PC-9 (cell line): ENCODE measurements around the gene AFAP1. TPM values are rescaled to one million over a fixed set of nuclear protein-coding genes. Genes with fewer than 3 reads are reported as not detected.

ENCODE experiments used
- BruUV-seq: library from RNA; stranded (reverse); fragments of 400-500 nt; replicated peaks from 2 replicates; lab custom pipeline; 2021; lab: Mats Ljungman, UMichigan
- CTCF ChIA-PET: fragments of 300-600 bp; sonication (Branson Sonifier 250); formaldehyde crosslinking; loops from one replicate; lab custom pipeline; 2022; ENCODE audit warnings: antibody characterized with exemption; lab: Charles Lee
- POLR2A ChIA-PET: fragments of 300-600 bp; sonication (Branson Sonifier 250); formaldehyde crosslinking; loops from one replicate; lab custom pipeline; 2022; ENCODE audit warnings: antibody characterized with exemption; ENCODE audit not compliant: unreplicated experiment; lab: Charles Lee
- DNase-seq, 2 experiments: peaks; one replicate each; pipeline versions ENCODE4 v3.0.0 to v3.0.0-alpha.2; 2015 to 2022; ENCODE audit warnings: mixed read lengths in 1 of 2
- H2AFZ ChIP-seq: fragments of 200-600 bp; sonication (generic); 2 replicates; pipeline ENCODE4 v1.8.1; 2017; ENCODE audit warnings: antibody characterized with exemption
- H3F3A ChIP-seq: fragments of 200-600 bp; sonication (generic); 2 replicates; pipeline ENCODE4 v1.8.1; 2017; ENCODE audit warnings: antibody characterized with exemption, mild to moderate bottlenecking, low read depth; ENCODE audit not compliant: insufficient read depth
- H3K27ac ChIP-seq: fragments of 200-600 bp; sonication (generic); 2 replicates; pipeline ENCODE4 v1.6.1; 2016; ENCODE audit warnings: mixed run types
- H3K27me3 ChIP-seq: fragments of 200-600 bp; sonication (generic); 2 replicates; pipeline ENCODE4 v1.6.1; 2016; ENCODE audit warnings: low read depth, mixed run types; ENCODE audit not compliant: insufficient read depth
- H3K36me3 ChIP-seq: fragments of 200-600 bp; sonication (generic); 2 replicates; pipeline ENCODE4 v1.6.1; 2016; ENCODE audit warnings: low read depth, mixed run types
- H3K4me1 ChIP-seq: fragments of 200-600 bp; sonication (generic); replicated peaks from 2 replicates; pipeline ENCODE4 v1.6.1; 2016; ENCODE audit warnings: mixed run types; ENCODE audit not compliant: insufficient read depth
- H3K4me2 ChIP-seq: fragments of 200-600 bp; sonication (generic); 2 replicates; pipeline ENCODE4 v1.6.1; 2017; ENCODE audit warnings: mixed run types
- H3K4me3 ChIP-seq: fragments of 200-600 bp; sonication (generic); 2 replicates; pipeline ENCODE4 v1.6.1; 2016; ENCODE audit warnings: mixed run types
- H3K79me2 ChIP-seq: fragments of 200-600 bp; sonication (generic); 2 replicates; pipeline ENCODE4 v1.6.1; 2017; ENCODE audit warnings: low read depth, mixed run types
- H3K9me2 ChIP-seq: fragments of 200-600 bp; sonication (generic); 2 replicates; pipeline ENCODE4 v1.8.1; 2017; ENCODE audit warnings: mild to moderate bottlenecking; ENCODE audit not compliant: insufficient read depth
- H3K9me3 ChIP-seq: fragments of 200-600 bp; sonication (generic); 2 replicates; pipeline ENCODE4 v1.8.1; 2016; ENCODE audit warnings: low read depth; ENCODE audit not compliant: insufficient read depth
- H4K20me1 ChIP-seq: fragments of 200-600 bp; sonication (generic); 2 replicates; pipeline ENCODE4 v1.8.1; 2017; ENCODE audit not compliant: insufficient read depth
- EZH2 ChIP-seq: fragments of 200-600 bp; sonication (generic); IDR thresholded peaks from 2 replicates; pipeline ENCODE4 v1.8.0; 2017; ENCODE audit warnings: antibody characterized with exemption, low read depth
- intact Hi-C: fragments of 100-400 bp; cut with micrococcal nuclease; formaldehyde crosslinking; loops from one replicate; pipeline ENCODE4 v1.10.0; 2022; ENCODE audit not compliant: unreplicated experiment
- total RNA-seq: library from RNA; stranded (reverse); gene quantifications from 2 replicates; pipeline ENCODE4 v1.2.3, GENCODE V29; 2021
- TF ChIP-seq, protein P1 (sequence below): fragments of 200-600 bp; sonication (generic); conservative IDR thresholded peaks from 2 replicates; pipeline ENCODE4 v1.6.1; 2017; ENCODE audit warnings: mixed run types, antibody characterized with exemption, mild to moderate bottlenecking, moderate library complexity

AFAP1 gene
- total RNA-seq, 1 experiment from 2014 or later, result 69.6 TPM

DNA sequence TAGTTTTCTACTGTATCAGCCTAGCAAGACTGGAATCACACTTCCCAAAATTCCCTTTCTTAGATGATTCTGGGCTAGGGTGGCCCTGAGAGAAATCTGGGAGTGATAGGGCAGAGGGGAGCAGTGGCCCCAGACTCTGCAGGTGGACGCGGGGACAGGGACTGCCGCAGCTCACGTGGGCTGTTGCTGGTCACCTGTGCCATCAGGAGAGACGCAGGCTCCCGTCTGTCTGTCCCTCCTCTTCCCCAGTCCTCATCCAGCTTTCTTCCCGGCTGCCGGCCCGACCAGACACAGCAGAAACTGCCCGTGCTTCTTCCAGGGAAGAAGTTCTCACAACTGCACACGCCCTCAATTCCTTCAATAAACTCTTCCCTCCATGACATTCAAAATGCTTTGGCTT is 86.4 kb downstream of the AFAP1 start:
- TF ChIP-seq, protein P1, sequence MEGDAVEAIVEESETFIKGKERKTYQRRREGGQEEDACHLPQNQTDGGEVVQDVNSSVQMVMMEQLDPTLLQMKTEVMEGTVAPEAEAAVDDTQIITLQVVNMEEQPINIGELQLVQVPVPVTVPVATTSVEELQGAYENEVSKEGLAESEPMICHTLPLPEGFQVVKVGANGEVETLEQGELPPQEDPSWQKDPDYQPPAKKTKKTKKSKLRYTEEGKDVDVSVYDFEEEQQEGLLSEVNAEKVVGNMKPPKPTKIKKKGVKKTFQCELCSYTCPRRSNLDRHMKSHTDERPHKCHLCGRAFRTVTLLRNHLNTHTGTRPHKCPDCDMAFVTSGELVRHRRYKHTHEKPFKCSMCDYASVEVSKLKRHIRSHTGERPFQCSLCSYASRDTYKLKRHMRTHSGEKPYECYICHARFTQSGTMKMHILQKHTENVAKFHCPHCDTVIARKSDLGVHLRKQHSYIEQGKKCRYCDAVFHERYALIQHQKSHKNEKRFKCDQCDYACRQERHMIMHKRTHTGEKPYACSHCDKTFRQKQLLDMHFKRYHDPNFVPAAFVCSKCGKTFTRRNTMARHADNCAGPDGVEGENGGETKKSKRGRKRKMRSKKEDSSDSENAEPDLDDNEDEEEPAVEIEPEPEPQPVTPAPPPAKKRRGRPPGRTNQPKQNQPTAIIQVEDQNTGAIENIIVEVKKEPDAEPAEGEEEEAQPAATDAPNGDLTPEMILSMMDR, result no peak
- no peak for TF ChIP-seq EZH2
- H3K4me2 ChIP-seq, result no peak overlapping the region
- no peaks in the 10 kb centered on the region for H3K27me3 ChIP-seq
- intact Hi-C loops, result loop anchor here (5.0 kb wide), 1 partner anchor 656 kb away; no protein-coding TSS in a partner anchor
- no peak overlapping the region for H3K27ac ChIP-seq
- 0 out of 2 replicates have a peak, but pooled peaks cover 3% of the 10 kb centered on the region for H3F3A ChIP-seq
- ChIA-PET CTCF (no interaction called here), POLR2A (no interaction called here)
- H3K4me1 ChIP-seq, result no peaks in the 10 kb centered on the region
- H3K9me3 ChIP-seq, result no peaks in the 10 kb centered on the region
- no TSS peak for BruUV-seq
- peaks cover 6% of the 10 kb centered on the region; the same call in 1 of the 2 replicates for H4K20me1 ChIP-seq
- DNase-seq, result no peak
- no peak overlapping the region for H3K4me3 ChIP-seq
- no peaks in the 10 kb centered on the region for H3K9me2 ChIP-seq
- no peak overlapping the region for H2AFZ ChIP-seq
- no peaks in the 10 kb centered on the region; the same call in 1 of the 2 replicates for H3K36me3 ChIP-seq
- peaks cover 31% of the 10 kb centered on the region for H3K79me2 ChIP-seq

DNA sequence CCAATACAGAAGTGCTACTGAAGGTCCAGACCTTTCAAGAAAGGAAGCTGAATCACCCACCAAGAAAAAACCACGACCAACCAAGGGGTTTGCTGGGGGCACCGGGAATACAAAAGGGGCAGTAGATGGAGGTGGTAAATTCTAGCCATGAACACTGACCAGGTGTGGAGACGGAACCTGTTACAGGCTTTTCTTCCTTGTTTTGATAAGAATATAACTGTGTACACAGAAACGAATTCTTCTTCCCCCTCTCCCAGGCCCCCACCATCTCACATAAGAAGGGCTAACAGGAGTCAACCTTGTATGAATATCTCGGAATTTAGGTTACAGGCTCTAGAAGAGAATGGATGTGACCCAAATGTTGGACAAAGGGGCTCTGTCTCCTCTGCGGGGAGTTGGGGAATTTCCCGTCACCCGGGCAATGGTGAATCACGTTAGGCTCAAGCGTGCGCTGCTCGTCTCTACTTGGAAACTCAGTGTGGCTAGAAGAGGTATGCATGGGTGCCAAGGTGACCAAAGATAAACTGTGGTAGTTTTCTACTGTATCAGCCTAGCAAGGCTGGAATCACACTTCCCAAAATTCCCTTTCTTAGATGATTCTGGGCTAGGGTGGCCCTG is 87.0 kb downstream of the AFAP1 start:
- H3K27me3 ChIP-seq, result no peaks in the 10 kb centered on the region
- peak in 1 of 2 experiments; percentile 72 for DNase-seq
- intact Hi-C loops, result loop anchor here (5.0 kb wide), 1 partner anchor 655 kb away; no protein-coding TSS in a partner anchor
- no peak overlapping the region for H3K4me3 ChIP-seq
- no peak overlapping the region for H3K27ac ChIP-seq
- H3K9me3 ChIP-seq, result no peaks in the 10 kb centered on the region
- H3F3A ChIP-seq, result 0 out of 2 replicates have a peak, but pooled peaks cover 3% of the 10 kb centered on the region
- H3K36me3 ChIP-seq, result no peaks in the 10 kb centered on the region; the same call in 1 of the 2 replicates
- POLR2A ChIA-PET, result no interaction called here
- H3K4me1 ChIP-seq, result no peaks in the 10 kb centered on the region
- CTCF ChIA-PET, result no interaction called here
- no TSS peak for BruUV-seq
- peaks cover 26% of the 10 kb centered on the region for H3K79me2 ChIP-seq
- TF ChIP-seq, protein P1, result no peak
- no peak for TF ChIP-seq EZH2
- H3K4me2 ChIP-seq, result no peak overlapping the region
- H2AFZ ChIP-seq, result no peak overlapping the region
- no peaks in the 10 kb centered on the region for H3K9me2 ChIP-seq
- peaks cover under 1% of the 10 kb centered on the region; the same call in 1 of the 2 replicates for H4K20me1 ChIP-seq

DNA sequence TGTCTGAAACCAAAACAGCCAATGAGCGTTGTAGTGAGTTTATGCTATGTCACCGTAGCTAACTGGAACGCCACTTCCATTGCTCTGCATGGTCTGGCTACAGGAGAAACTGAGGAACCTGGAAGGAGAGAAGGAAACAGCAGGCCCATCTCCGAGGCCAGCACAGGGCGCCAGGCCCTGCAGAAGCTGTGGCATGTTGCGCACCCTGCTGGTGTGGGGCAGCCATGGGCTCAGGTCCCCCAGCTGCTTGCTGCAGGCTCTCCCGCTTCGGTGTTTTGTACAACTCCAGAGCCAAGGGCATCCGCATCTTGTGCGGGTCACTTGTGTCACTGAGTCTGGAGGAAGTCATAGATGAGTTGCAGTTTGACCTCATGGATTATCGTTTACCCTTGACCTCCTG is 89.2 kb downstream of the AFAP1 start:
- H3F3A ChIP-seq, result peaks cover 14% of the 10 kb centered on the region; the same call in 1 of the 2 replicates
- no peaks in the 10 kb centered on the region for H3K9me2 ChIP-seq
- CTCF ChIA-PET, result no interaction called here
- 0 out of 2 replicates have a peak, but pooled peaks cover 3% of the 10 kb centered on the region for H3K4me1 ChIP-seq
- H2AFZ ChIP-seq, result no peak overlapping the region
- H3K9me3 ChIP-seq, result no peaks in the 10 kb centered on the region
- TF ChIP-seq, protein P1, result no peak
- no peak for TF ChIP-seq EZH2
- no peaks in the 10 kb centered on the region for H4K20me1 ChIP-seq
- intact Hi-C loops, result loop anchor here (5.0 kb wide), 1 partner anchor 653 kb away; no protein-coding TSS in a partner anchor
- H3K4me3 ChIP-seq, result no peak overlapping the region
- POLR2A ChIA-PET, result no interaction called here
- H3K79me2 ChIP-seq, result peaks cover 22% of the 10 kb centered on the region
- H3K27me3 ChIP-seq, result no peaks in the 10 kb centered on the region
- peaks cover 6% of the 10 kb centered on the region; the same call in 1 of the 2 replicates for H3K36me3 ChIP-seq
- no peak overlapping the region for H3K4me2 ChIP-seq
- no peak overlapping the region for H3K27ac ChIP-seq
- no TSS peak for BruUV-seq
- DNase-seq, result no peak
